Gastrocnemius medialis (tissue), 4 donors: Measurements from ENCODE around the gene ENDOU.

ENCODE experiments used
- POLR2A ChIP-seq, 2 donors: fragments of 450-650 bp; IDR thresholded peaks; one replicate each; pipeline ENCODE4 v1.6.1; 2017; ENCODE audit warnings: antibody characterized with exemption in 2 of 2, mild to moderate bottlenecking in 2 of 2, moderate library complexity in 2 of 2
- TF ChIP-seq, protein P1 (sequence below), 5 experiments: fragments of 450-650 bp in 3 of 5; fragments of 200-600 bp in 2 of 5; sonication (generic) in 2 of 5; IDR thresholded peaks in 4 of 5; conservative IDR thresholded peaks in 1 of 5; 1 replicate in 4 of 5; 2 replicates in 1 of 5; pipeline ENCODE4 v1.5.1; 2016 to 2019; ENCODE audit warnings: antibody characterized with exemption in 5 of 5, mild to moderate bottlenecking in 3 of 5, moderate library complexity in 3 of 5

DNA sequence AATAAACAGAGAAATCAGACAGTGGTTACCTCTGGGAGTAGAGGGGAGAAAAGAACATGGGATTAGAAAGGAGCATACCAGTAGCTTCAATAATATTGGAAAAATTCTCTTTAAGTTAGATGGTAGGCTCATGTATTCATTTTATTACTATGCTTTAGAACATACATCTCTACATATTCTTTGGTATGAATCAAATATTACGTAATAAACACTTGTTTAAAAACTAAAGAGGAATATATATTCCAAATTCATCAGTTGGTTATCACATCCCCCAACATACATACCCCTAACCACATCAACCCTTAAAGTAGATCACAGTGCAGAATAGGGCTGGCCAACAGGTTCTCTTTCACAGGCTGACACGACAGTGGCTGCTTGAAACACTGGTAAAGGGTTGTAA is 25.0 kb downstream of the ENDOU start:
- TF ChIP-seq, protein P1, sequence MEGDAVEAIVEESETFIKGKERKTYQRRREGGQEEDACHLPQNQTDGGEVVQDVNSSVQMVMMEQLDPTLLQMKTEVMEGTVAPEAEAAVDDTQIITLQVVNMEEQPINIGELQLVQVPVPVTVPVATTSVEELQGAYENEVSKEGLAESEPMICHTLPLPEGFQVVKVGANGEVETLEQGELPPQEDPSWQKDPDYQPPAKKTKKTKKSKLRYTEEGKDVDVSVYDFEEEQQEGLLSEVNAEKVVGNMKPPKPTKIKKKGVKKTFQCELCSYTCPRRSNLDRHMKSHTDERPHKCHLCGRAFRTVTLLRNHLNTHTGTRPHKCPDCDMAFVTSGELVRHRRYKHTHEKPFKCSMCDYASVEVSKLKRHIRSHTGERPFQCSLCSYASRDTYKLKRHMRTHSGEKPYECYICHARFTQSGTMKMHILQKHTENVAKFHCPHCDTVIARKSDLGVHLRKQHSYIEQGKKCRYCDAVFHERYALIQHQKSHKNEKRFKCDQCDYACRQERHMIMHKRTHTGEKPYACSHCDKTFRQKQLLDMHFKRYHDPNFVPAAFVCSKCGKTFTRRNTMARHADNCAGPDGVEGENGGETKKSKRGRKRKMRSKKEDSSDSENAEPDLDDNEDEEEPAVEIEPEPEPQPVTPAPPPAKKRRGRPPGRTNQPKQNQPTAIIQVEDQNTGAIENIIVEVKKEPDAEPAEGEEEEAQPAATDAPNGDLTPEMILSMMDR (IDR thresholded peaks at IDR 0.05 in 4 of 5, conservative IDR thresholded peaks at IDR 0.05 in 1 of 5), result no peak
- TF ChIP-seq POLR2A (IDR thresholded peaks at IDR 0.05), result no peak
